GM18505 (cell line): ENCODE measurements around the gene ARHGAP40.

ENCODE experiments used
- ATAC-seq: cut with Tn5 transposase; IDR thresholded peaks from one replicate; pipeline ENCODE4 v1.9.1; 2021; ENCODE audit not compliant: unreplicated experiment
- POLR2A ChIP-seq: IDR thresholded peaks from 4 replicates; pipeline ENCODE4 v1.6.1; 2011; ENCODE audit warnings: borderline replicate concordance; ENCODE audit not compliant: insufficient read depth, insufficient read length; ENCODE audit errors: extremely low read depth

Gene ARHGAP40

GRCh38 chr20:38645351-38645750 lies 43.7 kb downstream of the ARHGAP40 start:
- ATAC-seq = no peak
- TF ChIP-seq POLR2A = no peak

DNA sequence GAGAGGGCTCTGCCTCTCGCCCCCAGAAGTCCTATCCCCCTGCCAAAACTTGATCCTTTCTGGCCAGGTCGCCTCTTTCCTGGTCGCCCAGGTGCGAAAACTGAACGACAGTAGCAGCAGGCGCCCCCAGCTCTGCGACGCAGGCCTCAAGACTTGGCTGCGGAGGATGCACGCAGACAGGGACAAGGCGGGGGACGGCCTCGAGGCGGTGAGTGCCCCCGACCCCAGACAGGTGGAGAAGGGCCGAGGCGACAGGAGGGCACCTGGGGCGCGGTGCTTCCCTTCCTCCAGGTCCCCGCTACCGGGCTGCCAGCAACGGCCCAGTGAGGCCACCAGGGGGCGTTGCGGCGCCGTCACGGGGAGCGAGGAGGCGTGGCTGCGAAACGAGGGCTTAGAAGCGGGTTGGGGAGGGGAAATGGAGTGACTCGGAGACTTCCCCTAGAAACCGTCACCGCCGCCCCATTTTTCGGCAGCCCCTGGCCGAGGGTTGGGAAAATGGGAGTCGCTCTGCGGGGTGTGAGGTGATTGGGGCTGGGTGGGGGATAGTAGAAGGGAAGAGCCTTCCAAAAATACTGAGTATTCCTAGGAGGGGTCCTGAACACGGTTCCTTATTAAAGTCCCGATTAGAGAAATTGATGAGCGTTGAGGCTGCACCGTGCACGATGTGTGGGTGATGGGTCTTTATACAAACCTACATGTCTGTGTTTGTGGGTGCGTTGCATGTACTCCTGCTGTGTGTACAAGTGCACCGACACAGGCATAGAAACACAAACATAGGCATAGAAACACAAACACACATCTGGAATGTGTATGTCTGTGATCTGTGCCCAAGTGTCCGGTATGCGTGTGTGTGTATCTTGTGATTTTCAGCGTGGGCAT lies 44.6 kb downstream of the ARHGAP40 start:
- peak; percentile 87 for ATAC-seq
- no peak for TF ChIP-seq POLR2A

GRCh38 chr20:38649275-38649891 lies 47.8 kb downstream of the ARHGAP40 start:
- ATAC-seq = no peak

DNA sequence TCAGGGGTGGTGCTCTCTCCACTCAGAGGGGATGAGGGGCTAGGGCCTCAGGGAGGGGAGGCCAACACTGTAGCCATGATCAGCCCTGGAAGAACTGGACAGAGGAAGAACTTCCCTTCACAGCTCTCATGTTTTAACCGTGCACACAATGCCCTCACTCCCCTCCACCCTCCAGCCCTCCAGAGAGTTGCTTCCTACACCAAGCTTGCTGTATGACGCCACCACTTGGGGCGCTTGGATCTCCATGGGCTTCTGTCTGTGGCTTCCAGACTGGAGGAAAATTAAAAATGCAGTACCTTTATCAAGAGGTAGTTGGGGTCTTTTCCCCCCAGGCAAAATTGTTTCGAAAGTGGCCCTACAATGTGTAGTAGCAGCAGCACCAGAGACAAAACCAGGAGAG lies 48.4 kb downstream of the ARHGAP40 start:
- ATAC-seq = no peak
- no peak for TF ChIP-seq POLR2A

More at GRCh38 chr20:38649275-38649891, 47.8 kb downstream of the ARHGAP40 start:
- TF ChIP-seq POLR2A = no peak

- TF ChIP-seq POLR2A = no peak
- ATAC-seq = no peak
Observed at GRCh38 chr20:38651154-38651553, 49.5 kb downstream of the ARHGAP40 start.

DNA sequence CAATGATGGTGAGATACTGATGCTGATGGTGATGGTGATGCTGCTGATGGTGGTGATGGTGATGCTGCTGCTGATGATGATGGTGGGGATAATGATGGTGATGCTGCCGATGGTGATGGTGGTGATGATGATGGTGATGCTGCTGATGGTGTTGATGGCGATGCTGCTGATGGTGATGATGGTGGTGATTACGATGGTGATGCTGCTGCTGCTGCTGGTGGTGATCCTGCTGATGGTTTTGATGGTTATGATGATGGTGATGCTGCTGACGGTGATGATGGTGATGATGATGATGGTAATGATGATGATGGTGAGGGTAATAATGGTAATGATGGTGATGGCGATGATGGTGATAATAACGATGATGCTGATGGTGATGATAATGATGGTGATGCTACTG lies 50.0 kb downstream of the ARHGAP40 start:
- no peak for TF ChIP-seq POLR2A
- ATAC-seq = no peak

DNA sequence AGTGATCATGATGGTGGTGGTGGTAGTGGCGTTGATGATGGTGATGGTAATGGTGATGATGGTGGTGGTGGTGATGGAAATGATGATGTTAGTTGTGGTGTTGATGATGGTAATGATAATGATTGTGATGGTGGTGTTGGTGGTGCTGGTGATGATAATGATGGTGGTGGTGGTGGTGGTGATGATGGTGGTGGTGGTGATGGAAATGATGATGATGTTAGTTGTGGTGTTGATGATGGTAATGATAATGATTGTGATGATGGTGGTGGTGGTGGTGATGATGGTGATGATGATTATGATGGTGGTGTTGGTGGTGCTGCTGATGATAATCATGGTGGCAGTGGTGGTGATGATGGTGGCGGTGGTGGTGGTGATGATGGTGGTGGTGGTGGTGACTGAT lies 51.4 kb downstream of the ARHGAP40 start:
- ATAC-seq = no peak
- TF ChIP-seq POLR2A = no peak

DNA sequence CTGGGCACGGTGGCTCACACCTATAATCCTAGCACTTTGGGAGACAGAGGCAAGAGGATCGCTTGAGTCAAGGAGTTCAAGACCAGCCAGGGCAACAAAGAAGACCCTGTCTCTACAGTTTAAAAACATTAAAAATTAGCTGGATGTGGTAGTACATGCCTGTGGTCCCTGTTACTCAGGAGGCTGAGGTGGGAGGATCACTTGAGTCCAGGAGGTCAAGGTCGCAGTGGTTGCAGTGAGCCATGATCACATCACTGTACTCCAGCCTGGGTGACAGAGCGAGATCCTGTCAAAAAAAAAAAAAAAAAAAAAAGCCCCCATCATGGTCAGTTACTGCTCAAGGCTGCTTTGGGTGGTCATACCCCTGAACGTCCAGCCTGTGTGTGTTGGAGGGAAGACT lies 55.8 kb downstream of the ARHGAP40 start:
- TF ChIP-seq POLR2A = no peak
- no peak for ATAC-seq

DNA sequence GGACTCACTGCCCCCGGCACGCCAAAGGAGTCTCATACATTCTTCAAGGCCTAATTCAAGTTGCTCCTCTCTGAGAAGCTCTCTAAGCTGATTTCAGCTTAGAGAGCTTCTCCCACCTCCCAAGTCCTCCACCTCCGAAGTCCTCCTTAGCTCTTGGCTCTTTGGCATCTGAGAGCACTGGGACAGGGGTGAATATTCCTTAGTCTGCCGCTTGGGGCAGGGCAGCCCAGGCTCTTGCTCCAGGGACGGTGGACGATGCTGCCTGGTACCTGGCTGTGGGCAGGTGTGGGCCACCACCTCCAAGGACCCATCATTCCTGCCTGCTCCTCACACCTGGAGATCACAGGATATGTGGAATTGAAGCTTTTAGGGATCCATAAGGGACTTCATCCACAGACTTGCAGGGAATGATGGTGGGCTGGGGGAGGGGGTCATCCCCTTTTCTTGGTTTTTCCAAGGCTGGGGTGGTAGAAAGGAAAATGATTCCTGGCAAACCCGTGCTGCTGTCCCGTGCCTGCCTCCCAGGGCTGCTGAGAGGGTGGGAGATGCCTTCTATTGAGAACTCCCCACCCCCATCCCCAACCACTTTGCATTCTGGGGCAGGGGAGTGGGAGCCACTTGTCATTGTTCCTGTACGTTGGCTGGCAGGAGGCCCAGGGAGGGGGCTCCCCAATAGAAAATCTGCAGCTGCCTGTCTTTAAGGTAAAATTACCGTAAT lies 57.4 kb downstream of the ARHGAP40 start:
- no peak for ATAC-seq
- no peak for TF ChIP-seq POLR2A

- ATAC-seq = no peak
- TF ChIP-seq POLR2A = no peak
Observed at GRCh38 chr20:38659597-38659880, 57.9 kb downstream of the ARHGAP40 start.

DNA sequence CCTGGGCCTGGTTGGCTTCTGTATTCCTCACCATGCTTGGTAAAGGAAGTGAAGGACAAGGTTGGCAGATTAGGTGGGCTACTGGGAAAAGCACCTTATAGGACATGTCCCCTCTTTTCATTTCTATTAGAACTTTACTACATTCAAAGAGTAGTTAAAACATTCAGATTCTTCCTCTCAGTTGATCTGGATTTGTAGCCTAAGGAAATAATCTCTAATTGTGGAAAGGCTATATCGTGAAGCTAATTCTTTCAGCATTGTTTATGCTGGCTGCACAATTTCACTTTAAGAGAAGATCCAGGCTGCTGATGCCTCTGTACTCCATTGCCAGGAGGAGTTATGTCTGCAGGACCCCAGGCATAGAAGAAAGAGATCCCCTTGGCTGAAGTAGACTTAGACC lies 58.8 kb downstream of the ARHGAP40 start:
- no peak for ATAC-seq
- TF ChIP-seq POLR2A = no peak

DNA sequence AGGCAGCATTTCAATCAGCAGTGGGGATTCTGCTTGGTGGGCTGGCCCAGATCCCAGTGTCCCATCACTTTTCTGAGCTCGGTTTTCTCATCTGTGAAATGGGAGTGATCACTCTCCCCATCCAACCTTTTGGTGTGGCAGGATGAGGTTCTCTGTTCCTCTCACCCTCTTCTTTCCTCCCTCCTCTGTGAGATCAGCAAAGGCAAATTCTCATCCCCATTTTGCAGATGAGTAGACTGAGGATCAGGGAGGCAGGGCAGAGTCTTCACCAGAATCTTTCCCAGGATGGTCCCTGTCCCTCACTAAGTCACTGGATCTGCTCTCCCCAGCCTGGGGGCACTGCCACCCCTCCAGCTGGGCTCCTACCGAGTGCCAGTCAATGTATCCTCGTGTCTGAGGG lies 62.1 kb downstream of the ARHGAP40 start:
- no peak for ATAC-seq
- TF ChIP-seq POLR2A = no peak

- ATAC-seq = no peak
Observed at GRCh38 chr20:38664284-38664683, 62.7 kb downstream of the ARHGAP40 start.

DNA sequence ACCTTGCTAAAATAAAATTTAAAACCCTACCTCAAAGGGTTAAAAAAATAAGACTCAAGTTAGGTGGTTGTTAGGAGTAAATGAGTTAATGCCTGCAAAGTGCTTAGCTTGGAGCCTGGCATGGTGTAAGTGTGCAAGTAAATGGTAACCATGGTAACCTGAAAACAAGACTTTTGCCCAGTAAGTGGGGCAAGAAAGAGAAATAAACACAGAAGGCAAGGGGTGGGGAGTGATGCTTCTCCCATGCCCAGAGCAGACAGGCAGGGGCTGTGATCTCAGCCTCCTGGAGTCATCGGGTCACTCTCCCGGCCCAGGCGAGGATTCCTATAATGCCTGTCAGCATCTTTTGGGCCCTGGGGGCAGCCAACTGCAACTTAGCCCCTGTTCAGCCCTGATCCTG lies 63.5 kb downstream of the ARHGAP40 start:
- TF ChIP-seq POLR2A = no peak

More at GRCh38 chr20:38664284-38664683, 62.7 kb downstream of the ARHGAP40 start:
- no peak for TF ChIP-seq POLR2A

GRCh38 chr20:38665506-38666285 lies 64.1 kb downstream of the ARHGAP40 start:
- TF ChIP-seq POLR2A = no peak
- ATAC-seq = no peak

More for the DNA sequence above, 63.5 kb downstream of the ARHGAP40 start:
- no peak for ATAC-seq
